ENCODE results near the gene NUSAP1. TPM values are rescaled to one million over a fixed set of nuclear protein-coding genes. Genes with fewer than 3 reads are reported as not detected.
"Not testable (repeated sequence)": the region's sequence is repeated elsewhere in the genome, so short reads cannot be mapped to it uniquely, and the experiment has no call there.

NUSAP1 gene
- total RNA-seq, 4 donors from 2014 or later: 1.0 to 101 TPM; not detected in 2

GRCh38 chr15:41309226-41309905 is 23.3 kb upstream of the NUSAP1 start:
- TF ChIP-seq CTCF (IDR thresholded peaks at IDR 0.05): no peak
- no peak for TF ChIP-seq POLR2A (IDR thresholded peaks at IDR 0.05)
- Histone ChIP-seq H3K4me1 (no peaks in the 10 kb centered on the region), H3K27me3 (no peaks in the 10 kb centered on the region), H3K27ac (no peak overlapping the region), H3K4me3 (no peak overlapping the region), H3K9me3 (no peaks in the 10 kb centered on the region), H3K36me3 (no peaks in the 10 kb centered on the region)
- intact Hi-C loops (cut with DNase I; ENCODE audit: low total_unique reads): no loop called here
- DNase-seq: no peak

- intact Hi-C loops (cut with DNase I; ENCODE audit: low total_unique reads); DNase-seq; H3K36me3 ChIP-seq; H3K27ac ChIP-seq; H3K27me3 ChIP-seq; H3K4me3 ChIP-seq; H3K9me3 ChIP-seq; H3K4me1 ChIP-seq: not testable (repeated sequence)
Observed at GRCh38 chr15:41320805-41321330, 11.8 kb upstream of the NUSAP1 start.

- H3K27ac ChIP-seq: no peak overlapping the region
- no peaks in the 10 kb centered on the region for H3K9me3 ChIP-seq
- TF ChIP-seq CTCF (IDR thresholded peaks at IDR 0.05): no peak
- TF ChIP-seq POLR2A (IDR thresholded peaks at IDR 0.05): no peak
- no peaks in the 10 kb centered on the region for H3K27me3 ChIP-seq
- no peaks in the 10 kb centered on the region for H3K4me1 ChIP-seq
- DNase-seq: no peak
- H3K4me3 ChIP-seq: no peak overlapping the region
- H3K36me3 ChIP-seq: no peaks in the 10 kb centered on the region
- intact Hi-C loops (cut with DNase I; ENCODE audit: low total_unique reads): no loop called here
Observed at GRCh38 chr15:41323611-41324010, 9.1 kb upstream of the NUSAP1 start.

GRCh38 chr15:41331281-41331680 is 1.4 kb upstream of the NUSAP1 start:
- intact Hi-C loops (cut with DNase I; ENCODE audit: low total_unique reads): no loop called here
- H3K4me3 ChIP-seq: no peak overlapping the region
- H3K27me3 ChIP-seq: no peaks in the 10 kb centered on the region
- no peaks in the 10 kb centered on the region for H3K9me3 ChIP-seq
- no peaks in the 10 kb centered on the region for H3K4me1 ChIP-seq
- DNase-seq: no peak
- no peak overlapping the region for H3K27ac ChIP-seq
- H3K36me3 ChIP-seq: no peaks in the 10 kb centered on the region
- TF ChIP-seq POLR2A (IDR thresholded peaks at IDR 0.05): no peak
- no peak for TF ChIP-seq CTCF (IDR thresholded peaks at IDR 0.05)

- H3K4me3 ChIP-seq: peak overlapping the region; percentile 82 to 98
- intact Hi-C loops (cut with DNase I; ENCODE audit: low total_unique reads): no loop called here
- H3K4me1 ChIP-seq: no peaks in the 10 kb centered on the region
- H3K27me3 ChIP-seq: no peaks in the 10 kb centered on the region
- no peaks in the 10 kb centered on the region for H3K9me3 ChIP-seq
- no peaks in the 10 kb centered on the region for H3K36me3 ChIP-seq
- TF ChIP-seq CTCF (IDR thresholded peaks at IDR 0.05) (peak in 3 of 4 experiments; percentile 41 to 63 (median 46)), POLR2A (IDR thresholded peaks at IDR 0.05) (no peak)
- peak in 1 of 2 donors; percentile 48 for DNase-seq
- peak overlapping the region; percentile 31 to 75 for H3K27ac ChIP-seq
Observed at GRCh38 chr15:41331833-41332193, 868 bp upstream of the NUSAP1 start.

Measured in uterus (tissue), 4 donors.